Type B pancreatic cell (in vitro differentiated cells): ENCODE measurements around the gene LIMK2. TPM values are rescaled to one million over a fixed set of nuclear protein-coding genes. Genes with fewer than 3 reads are reported as not detected.
"Not testable (repeated sequence)": the region's sequence is repeated elsewhere in the genome, so short reads cannot be mapped to it uniquely, and the experiment has no call there.

Source experiments
- DNase-seq: peaks from one replicate; pipeline ENCODE4 v3.0.0; 2021; ENCODE audit warnings: mixed read lengths; ENCODE audit not compliant: unreplicated experiment; ENCODE audit errors: extremely low spot score
- H3K27ac Mint-ChIP-seq: 2 replicates; pipeline ENCODE4 v1.8.0; 2021; ENCODE audit warnings: mild to moderate bottlenecking, mixed read lengths
- H3K27me3 Mint-ChIP-seq: 2 replicates; pipeline ENCODE4 v1.8.0; 2021; ENCODE audit warnings: mixed read lengths
- H3K36me3 Mint-ChIP-seq: 2 replicates; pipeline ENCODE4 v1.8.0; 2021; ENCODE audit warnings: mixed read lengths
- H3K4me1 Mint-ChIP-seq: one replicate; pipeline ENCODE4 v1.8.0; 2021; ENCODE audit warnings: mixed read lengths; ENCODE audit not compliant: unreplicated experiment
- H3K4me3 Mint-ChIP-seq: 2 replicates; pipeline ENCODE4 v1.8.0; 2021; ENCODE audit warnings: mild to moderate bottlenecking, mixed read lengths
- H3K9me3 Mint-ChIP-seq: 2 replicates; pipeline ENCODE4 v1.8.0; 2021; ENCODE audit warnings: mixed read lengths
- CTCF ChIP-seq: fragments of 200-600 bp; sonication (generic); conservative IDR thresholded peaks from 2 replicates; pipeline ENCODE4 v1.5.0; 2021; ENCODE audit warnings: antibody characterized with exemption, mild to moderate bottlenecking
- total RNA-seq: library from RNA; stranded (reverse); gene quantifications from 2 replicates; pipeline ENCODE4 v1.2.1, GENCODE V29; 2021; ENCODE audit warnings: low replicate concordance

LIMK2 gene
- total RNA-seq, 1 donor from 2014 or later, result 46.6 TPM

DNA sequence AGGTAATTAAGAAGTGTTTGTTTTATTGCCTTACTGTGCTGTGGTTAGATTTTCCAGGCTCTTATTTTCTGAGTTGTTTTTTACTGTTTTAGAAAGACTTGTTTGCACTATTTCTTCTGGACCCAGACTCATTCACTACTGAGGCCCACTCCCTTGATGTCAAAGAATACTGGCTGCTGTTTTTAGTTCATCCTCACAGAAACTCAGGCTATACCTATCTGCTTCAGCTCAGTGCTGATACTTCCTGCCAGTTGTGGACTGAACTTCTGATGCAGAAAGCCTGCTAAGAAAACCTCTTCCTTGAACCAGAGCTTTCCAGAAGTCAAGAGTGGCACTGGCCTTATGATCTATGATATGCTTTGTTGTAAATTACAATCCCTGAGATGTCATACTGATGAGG is 96.1 kb downstream of the LIMK2 start:
- no peaks in the 10 kb centered on the region for H3K9me3 Mint-ChIP-seq
- H3K27me3 Mint-ChIP-seq, result no peaks in the 10 kb centered on the region
- H3K27ac Mint-ChIP-seq, result peak overlapping the region; percentile 6

DNA sequence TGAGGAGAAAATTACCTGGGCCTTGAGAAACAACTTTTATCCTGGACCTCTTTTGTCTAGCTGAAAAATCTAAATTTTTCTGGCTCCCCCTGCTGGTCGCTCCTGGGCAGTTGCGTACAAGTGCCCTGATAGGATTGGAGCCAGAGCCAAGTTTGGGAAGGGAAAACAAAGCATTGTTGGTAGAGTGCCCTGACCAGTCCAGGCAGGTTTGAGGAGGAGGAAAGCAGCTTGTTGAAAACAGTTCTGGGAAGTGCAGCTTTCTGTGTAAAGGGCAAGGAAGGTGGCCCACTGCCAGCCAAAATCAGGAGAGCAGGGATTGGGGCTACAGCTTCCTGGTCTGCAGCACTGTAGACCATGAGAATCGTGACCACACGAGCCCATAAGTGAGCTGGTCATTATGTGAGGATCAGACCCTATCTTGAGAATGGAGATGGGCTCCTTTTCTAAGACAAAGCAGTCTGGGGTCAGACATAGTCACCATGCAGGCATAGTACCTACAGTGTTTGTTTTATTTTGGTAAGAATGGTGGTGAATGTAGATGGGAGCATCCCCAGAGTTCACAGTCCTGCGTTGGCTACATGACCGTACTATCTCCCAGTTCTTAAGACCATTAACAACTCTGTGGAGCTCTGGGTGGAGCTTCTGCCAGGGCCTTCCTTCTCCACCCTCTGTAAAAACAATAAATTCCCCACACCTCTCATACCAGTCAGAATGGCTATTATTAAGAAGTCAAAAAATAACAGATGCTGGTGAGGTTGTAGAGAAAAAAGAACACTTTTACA is 101.5 kb downstream of the LIMK2 start:
- H3K27me3 Mint-ChIP-seq, result no peaks in the 10 kb centered on the region
- H3K36me3 Mint-ChIP-seq, result peaks cover 3% of the 10 kb centered on the region
- no peaks in the 10 kb centered on the region for H3K9me3 Mint-ChIP-seq
- TF ChIP-seq CTCF, result peak; percentile 90
- peaks cover 5% of the 10 kb centered on the region for H3K4me1 Mint-ChIP-seq
- DNase-seq, result no peak
- H3K27ac Mint-ChIP-seq, result peak overlapping the region; percentile 72
- H3K4me3 Mint-ChIP-seq, result peak overlapping the region; percentile 26

More for the DNA sequence above, 96.1 kb downstream of the LIMK2 start:
- no peak overlapping the region for H3K4me3 Mint-ChIP-seq
- no peak for TF ChIP-seq CTCF
- no peaks in the 10 kb centered on the region for H3K36me3 Mint-ChIP-seq
- no peak for DNase-seq
- peaks cover under 1% of the 10 kb centered on the region for H3K4me1 Mint-ChIP-seq

GRCh38 chr22:31314220-31314619 is 102.1 kb downstream of the LIMK2 start:
- H3K36me3 Mint-ChIP-seq, H3K27me3 Mint-ChIP-seq, H3K4me3 Mint-ChIP-seq, DNase-seq, H3K9me3 Mint-ChIP-seq, H3K4me1 Mint-ChIP-seq: not testable (repeated sequence)
- H3K27ac Mint-ChIP-seq, result peak overlapping the region; percentile 72

DNA sequence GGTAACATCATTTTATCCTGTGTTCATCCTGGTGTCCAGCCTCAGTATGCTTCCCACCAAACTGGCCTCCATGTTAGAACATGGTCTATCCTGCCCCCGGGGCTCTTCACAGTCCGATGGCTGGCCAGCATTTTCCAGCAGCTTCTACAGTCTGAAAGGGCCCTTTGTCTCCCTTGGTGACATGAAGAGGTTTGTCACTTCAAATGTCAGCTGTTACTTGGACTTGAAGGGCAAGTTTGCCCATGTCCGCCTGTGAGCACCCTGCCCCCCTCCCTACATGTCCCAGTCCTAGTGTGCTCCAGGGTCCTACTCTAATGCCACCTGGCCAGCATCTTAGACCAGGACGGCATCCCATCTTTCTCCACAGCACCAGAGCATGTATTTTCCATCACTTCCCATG is 109.3 kb downstream of the LIMK2 start:
- peaks cover 16% of the 10 kb centered on the region for H3K36me3 Mint-ChIP-seq
- no peaks in the 10 kb centered on the region for H3K9me3 Mint-ChIP-seq
- no peak overlapping the region for H3K27ac Mint-ChIP-seq
- TF ChIP-seq CTCF, result no peak
- H3K27me3 Mint-ChIP-seq, result no peaks in the 10 kb centered on the region
- H3K4me3 Mint-ChIP-seq, result no peak overlapping the region
- peaks cover 5% of the 10 kb centered on the region for H3K4me1 Mint-ChIP-seq
- DNase-seq, result no peak

DNA sequence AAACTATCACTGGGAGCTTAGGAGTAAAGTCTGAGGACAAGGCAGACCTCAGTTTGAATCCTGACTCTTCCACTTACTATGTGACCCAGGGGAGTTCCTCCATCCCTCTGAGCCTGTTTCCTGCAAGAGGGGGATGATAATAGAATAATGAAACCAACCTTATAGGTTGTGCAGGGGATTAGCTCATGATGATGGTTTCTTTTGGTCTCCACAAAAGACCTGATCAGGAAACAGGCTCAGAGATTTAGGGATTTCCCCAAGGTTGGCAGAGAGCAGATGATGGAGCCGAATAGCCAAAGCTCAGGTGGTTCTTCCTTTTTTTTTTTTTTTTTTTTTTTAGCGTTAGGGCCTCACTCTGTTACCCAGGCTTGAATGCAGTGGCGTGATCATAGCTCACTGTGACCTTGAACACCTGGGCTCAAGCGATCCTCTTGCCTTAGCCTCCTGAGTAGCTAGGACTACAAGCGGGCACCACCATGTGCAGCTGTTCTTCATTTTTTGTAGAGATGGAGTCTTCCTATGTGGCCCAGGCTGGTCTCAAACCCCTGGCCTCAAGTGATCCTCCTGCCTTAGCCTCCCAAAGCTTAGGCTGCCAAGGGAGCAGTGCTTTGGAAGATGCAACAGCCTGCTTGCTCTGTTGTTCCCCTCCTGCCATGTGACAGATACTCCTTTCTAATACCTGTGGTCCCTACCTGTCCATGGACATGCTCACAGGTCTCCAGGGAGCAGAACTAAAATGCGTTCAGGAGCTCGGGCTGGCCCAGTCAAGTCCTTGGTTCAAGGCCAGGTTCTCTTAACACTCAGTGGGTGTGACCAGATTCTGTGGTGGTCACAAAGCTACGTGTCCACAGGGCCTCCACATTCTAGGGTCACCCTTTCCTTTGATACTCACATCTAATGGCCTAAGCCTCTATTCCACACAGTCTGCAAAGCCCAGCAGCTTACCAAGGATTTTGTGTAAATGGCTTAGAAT is 111.8 kb downstream of the LIMK2 start:
- Mint-ChIP-seq H3K36me3 (peaks cover 25% of the 10 kb centered on the region), H3K4me1 (peaks cover 5% of the 10 kb centered on the region), H3K27ac (no peak overlapping the region), H3K4me3 (no peak overlapping the region), H3K9me3 (no peaks in the 10 kb centered on the region), H3K27me3 (no peaks in the 10 kb centered on the region)
- no peak for DNase-seq
- TF ChIP-seq CTCF, result no peak

DNA sequence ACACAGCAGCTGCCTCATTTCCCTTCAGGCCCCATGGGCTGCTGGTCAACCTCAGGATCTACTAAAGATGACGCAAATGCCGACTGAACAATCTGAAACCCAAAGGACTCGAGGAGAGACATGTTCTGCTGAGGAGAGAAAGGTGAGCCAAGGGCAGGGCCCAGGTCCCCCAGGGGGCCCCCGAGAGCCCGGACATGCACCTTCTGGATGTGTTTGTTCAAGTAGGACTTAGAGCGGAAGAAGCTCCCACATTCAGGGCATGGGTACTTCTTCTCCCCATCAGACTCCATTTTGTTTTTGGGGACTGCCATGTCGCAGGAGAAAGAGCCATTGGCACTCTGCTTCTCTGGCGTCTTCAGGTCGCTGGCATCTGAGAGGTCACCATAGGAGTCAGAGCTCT is 114.8 kb downstream of the LIMK2 start:
- Mint-ChIP-seq H3K4me1 (peaks cover 5% of the 10 kb centered on the region), H3K27ac (no peak overlapping the region), H3K27me3 (no peaks in the 10 kb centered on the region), H3K4me3 (no peak overlapping the region), H3K9me3 (no peaks in the 10 kb centered on the region), H3K36me3 (peaks cover 28% of the 10 kb centered on the region)
- no peak for TF ChIP-seq CTCF
- DNase-seq, result no peak
